K562 (cell line): ENCODE measurements around the gene HOXB3. TPM values are rescaled to one million over a fixed set of nuclear protein-coding genes. Genes with fewer than 3 reads are reported as not detected.

Experiments
- BRF2 ChIP-seq: IDR thresholded peaks from 3 replicates; pipeline ENCODE4 v1.6.1; 2011; ENCODE audit warnings: borderline replicate concordance, mild to moderate bottlenecking; ENCODE audit not compliant: insufficient read length, insufficient read depth
- EGR1 ChIP-seq: fragments of 450-650 bp; conservative IDR thresholded peaks from 2 replicates; pipeline ENCODE4 v1.6.1; 2017; ENCODE audit warnings: mild to moderate bottlenecking
- ESRRB ChIP-seq: fragments of 250-450 bp; sonication (Bioruptor Pico); IDR thresholded peaks from 2 replicates; pipeline ENCODE4 v1.5.0; 2020; ENCODE audit warnings: mild to moderate bottlenecking, moderate library complexity, borderline replicate concordance
- FIP1L1 ChIP-seq: fragments of 200-400 bp; formaldehyde crosslinking; IDR thresholded peaks from 2 replicates; pipeline ENCODE4 v1.6.1; 2018; ENCODE audit warnings: mild to moderate bottlenecking, low read depth, low read length; ENCODE audit not compliant: poor library complexity, severe bottlenecking
- MAFK ChIP-seq: IDR thresholded peaks from 2 replicates; pipeline ENCODE4 v1.6.1; 2011; ENCODE audit warnings: low read length, improper control_type of control experiment
- MCM7 ChIP-seq, 2 experiments: fragments of 450-650 bp; IDR thresholded peaks; 2 replicates each; pipeline ENCODE4 v1.6.1; 2016 to 2018
- MTF1 ChIP-seq: fragments of 250-450 bp; sonication (Bioruptor Pico); IDR thresholded peaks from 2 replicates; pipeline ENCODE4 v1.9.0; 2021; ENCODE audit warnings: moderate library complexity, mild to moderate bottlenecking, inconsistent platforms, borderline replicate concordance
- REST ChIP-seq, 2 experiments: fragments of 450-650 bp; formaldehyde crosslinking in 1 of 2; IDR thresholded peaks; 2 replicates each; pipeline versions ENCODE4 v1.4.0 to v1.6.1; 2014 to 2020; ENCODE audit warnings: mild to moderate bottlenecking in 2 of 2, borderline replicate concordance in 1 of 2, low read depth in 1 of 2
- RFX5 ChIP-seq: IDR thresholded peaks from 2 replicates; pipeline ENCODE4 v1.6.1; 2011; ENCODE audit warnings: low read depth, mild to moderate bottlenecking, improper control_type of control experiment, low read length
- SAFB ChIP-seq: fragments of 200-400 bp; formaldehyde crosslinking; IDR thresholded peaks from 2 replicates; pipeline ENCODE4 v1.6.1; 2017; ENCODE audit warnings: low read depth, low read length, borderline replicate concordance
- SRF ChIP-seq, 2 experiments: fragments of 250-450, 450-650 bp in 1 of 2; sonication (Bioruptor Pico) in 1 of 2; sonication (generic) in 1 of 2; formaldehyde crosslinking; IDR thresholded peaks; 2 replicates each; pipeline versions ENCODE4 v1.5.0 to v1.5.1; 2020 to 2022; ENCODE audit warnings: mild to moderate bottlenecking in 1 of 2, missing genetic modification reagents in 1 of 2
- ZC3H8 ChIP-seq: fragments of 450-650 bp; IDR thresholded peaks from 2 replicates; pipeline ENCODE4 v1.6.1; 2017
- ZNF282 ChIP-seq: sonication (generic); formaldehyde crosslinking; IDR thresholded peaks from 2 replicates; pipeline ENCODE4 v1.8.1; 2023; ENCODE audit warnings: missing genetic modification reagents
- polyA plus RNA-seq, 8 experiments: library from polyadenylated mRNA; depleted of rRNA in 4 of 8; stranded (reverse) in 5 of 8; unstranded in 3 of 8; fragments of >200 nt; fragmentation: Nextera tagmentation in 2 of 8; fragmentation: Illumina TruSeq in 1 of 8; extraction: Ambion mirVana in 2 of 8; extraction: Trizol in 1 of 8; gene quantifications; 2 replicates each; pipeline versions ENCODE4 v1.2.1 to v1.2.3, GENCODE V29; 2011 to 2014; ENCODE audit warnings: inconsistent platforms in 1 of 8, missing spikeins in 1 of 8
- total RNA-seq, 7 experiments: library from RNA; depleted of rRNA in 6 of 7; stranded (reverse); fragments of >200 nt in 6 of 7; fragmentation: Illumina TruSeq in 2 of 7; extraction: Trizol in 2 of 7; gene quantifications; 2 replicates each; pipeline versions ENCODE4 v1.2.1 to v1.2.3, GENCODE V29; 2011 to 2021; ENCODE audit warnings: low replicate concordance in 1 of 7
- TF ChIP-seq, protein P1 (sequence below): fragments of 450-650 bp; IDR thresholded peaks from 2 replicates; pipeline ENCODE4 v1.6.1; 2016; ENCODE audit warnings: antibody characterized with exemption
- TF ChIP-seq, protein P2 (sequence below): fragments of 450-650 bp; formaldehyde crosslinking; IDR thresholded peaks from 2 replicates; pipeline ENCODE4 v1.4.0; 2020; ENCODE audit warnings: mild to moderate bottlenecking

The HOXB3 gene
- total and polyA plus RNA-seq, 9 of the 15 experiments (the other 6 are each of a cell fraction or from before 2014, with no cell fraction given): 2.4 to 41.3 (median 20.2) TPM

- TF ChIP-seq REST (IDR thresholded peaks at IDR 0.05; ENCODE audit: borderline replicate concordance) (no peak; the same call in 1 of the 2 replicates), REST (CRISPR knock-in tag; IDR thresholded peaks at IDR 0.05; ENCODE audit: low read depth) (no peak), SAFB (no peak), ZNF282 (CRISPR knock-in tag) (no peak), SRF (CRISPR knock-in tag; IDR thresholded peaks at IDR 0.05) (peak in 1 of 2 experiments; percentile 86; a peak in 2 of 4 replicates), MAFK (peak; percentile 58; the same call in 1 of the 2 replicates), ZC3H8 (no peak), RFX5 (0 out of 2 replicates have a peak, but pooled peaks have one; percentile 12), MTF1 (CRISPR knock-in tag) (no peak), MCM7 (IDR thresholded peaks at IDR 0.05) (no peak), ESRRB (no peak), BRF2 (no peak), FIP1L1 (no peak), EGR1 (peak; percentile 100)
- TF ChIP-seq, protein P1, sequence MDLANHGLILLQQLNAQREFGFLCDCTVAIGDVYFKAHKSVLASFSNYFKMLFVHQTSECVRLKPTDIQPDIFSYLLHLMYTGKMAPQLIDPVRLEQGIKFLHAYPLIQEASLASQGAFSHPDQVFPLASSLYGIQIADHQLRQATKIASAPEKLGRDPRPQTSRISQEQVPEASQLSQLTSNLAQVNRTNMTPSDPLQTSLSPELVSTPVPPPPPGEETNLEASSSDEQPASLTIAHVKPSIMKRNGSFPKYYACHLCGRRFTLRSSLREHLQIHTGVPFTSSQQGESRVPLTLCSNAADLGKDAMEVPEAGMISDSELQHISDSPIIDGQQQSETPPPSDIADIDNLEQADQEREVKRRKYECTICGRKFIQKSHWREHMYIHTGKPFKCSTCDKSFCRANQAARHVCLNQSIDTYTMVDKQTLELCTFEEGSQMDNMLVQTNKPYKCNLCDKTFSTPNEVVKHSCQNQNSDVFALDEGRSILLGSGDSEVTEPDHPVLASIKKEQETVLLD: peak; percentile 83
- TF ChIP-seq, protein P2, sequence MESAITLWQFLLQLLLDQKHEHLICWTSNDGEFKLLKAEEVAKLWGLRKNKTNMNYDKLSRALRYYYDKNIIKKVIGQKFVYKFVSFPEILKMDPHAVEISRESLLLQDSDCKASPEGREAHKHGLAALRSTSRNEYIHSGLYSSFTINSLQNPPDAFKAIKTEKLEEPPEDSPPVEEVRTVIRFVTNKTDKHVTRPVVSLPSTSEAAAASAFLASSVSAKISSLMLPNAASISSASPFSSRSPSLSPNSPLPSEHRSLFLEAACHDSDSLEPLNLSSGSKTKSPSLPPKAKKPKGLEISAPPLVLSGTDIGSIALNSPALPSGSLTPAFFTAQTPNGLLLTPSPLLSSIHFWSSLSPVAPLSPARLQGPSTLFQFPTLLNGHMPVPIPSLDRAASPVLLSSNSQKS (CRISPR knock-in tag): no peak
Measured at GRCh38 chr17:48626245-48627117, 36.4 kb upstream of the HOXB3 start, which contains the start of gene HOXB9 (continued).
